ENCODE data around the gene KIZ. TPM values are rescaled to one million over a fixed set of nuclear protein-coding genes. Genes with fewer than 3 reads are reported as not detected.

KIZ gene
- total and polyA plus RNA-seq, 3 donors from 2014 or later: 41.4 to 76.7 (median 73.3) TPM

GRCh38 chr20:21234806-21235483 is 109.1 kb downstream of the KIZ start:
- Histone ChIP-seq H3K9me3 (no peaks in the 10 kb centered on the region), H3K4me3 (no peak overlapping the region), H3K36me3 (ENCODE audit: low read depth, missing control alignments) (no peaks in the 10 kb centered on the region), H3K27me3 (no peaks in the 10 kb centered on the region), H3K4me1 (peaks cover 9% of the 10 kb centered on the region), H3K27ac (no peak overlapping the region)
- DNase-seq: no peak
- intact Hi-C loops (cut with DNase I; ENCODE audit: low total_unique reads): loop anchor here (2.0 kb wide), 1 partner anchor 272 kb away; no protein-coding TSS in a partner anchor
- TF ChIP-seq CTCF (IDR thresholded peaks at IDR 0.05) (no peak), POLR2A (IDR thresholded peaks at IDR 0.05) (no peak)
- 81 to 84% methylated on average over 11 of the region's 11 CpGs for WGBS, 2 donors

- TF ChIP-seq CTCF (IDR thresholded peaks at IDR 0.05) (peak; percentile 55 to 78 (median 65)), POLR2A (IDR thresholded peaks at IDR 0.05) (no peak)
- peak; percentile 75 for DNase-seq
- WGBS, 2 donors: 44 to 52% methylated on average over 15 of the region's 15 CpGs
- Histone ChIP-seq H3K36me3 (ENCODE audit: low read depth, missing control alignments) (no peaks in the 10 kb centered on the region), H3K4me3 (no peak overlapping the region), H3K4me1 (peaks cover 9% of the 10 kb centered on the region), H3K9me3 (no peaks in the 10 kb centered on the region), H3K27me3 (no peaks in the 10 kb centered on the region), H3K27ac (no peak overlapping the region)
- intact Hi-C loops (cut with DNase I; ENCODE audit: low total_unique reads): loop anchor here (2.0 kb wide), 1 partner anchor 271 kb away; no protein-coding TSS in a partner anchor
Observed at GRCh38 chr20:21235484-21236445, 109.9 kb downstream of the KIZ start.

GRCh38 chr20:21237956-21238799 is 112.3 kb downstream of the KIZ start:
- H3K4me1 ChIP-seq: peaks cover 9% of the 10 kb centered on the region
- intact Hi-C loops (cut with DNase I; ENCODE audit: low total_unique reads): no loop called here
- no peaks in the 10 kb centered on the region for H3K27me3 ChIP-seq
- peak; percentile 70 for DNase-seq
- H3K27ac ChIP-seq: no peak overlapping the region
- 72 to 73% methylated on average over 10 of the region's 10 CpGs for WGBS, 2 donors
- no peaks in the 10 kb centered on the region for H3K9me3 ChIP-seq
- no peaks in the 10 kb centered on the region for H3K36me3 ChIP-seq (ENCODE audit: low read depth, missing control alignments)
- TF ChIP-seq CTCF (IDR thresholded peaks at IDR 0.05): no peak
- TF ChIP-seq POLR2A (IDR thresholded peaks at IDR 0.05): no peak
- H3K4me3 ChIP-seq: no peak overlapping the region

- no peak for DNase-seq
- TF ChIP-seq POLR2A (IDR thresholded peaks at IDR 0.05): no peak
- no peak for TF ChIP-seq CTCF (IDR thresholded peaks at IDR 0.05)
- H3K27me3 ChIP-seq: no peaks in the 10 kb centered on the region
- H3K27ac ChIP-seq: no peak overlapping the region
- intact Hi-C loops (cut with DNase I; ENCODE audit: low total_unique reads): no loop called here
- WGBS, 2 donors: 62 to 72% methylated on average over 6 of the region's 6 CpGs
- no peaks in the 10 kb centered on the region for H3K36me3 ChIP-seq (ENCODE audit: low read depth, missing control alignments)
- peaks cover 9% of the 10 kb centered on the region for H3K4me1 ChIP-seq
- H3K9me3 ChIP-seq: no peaks in the 10 kb centered on the region
- H3K4me3 ChIP-seq: no peak overlapping the region
Observed at GRCh38 chr20:21238818-21239536, 113.1 kb downstream of the KIZ start.
